Measurements from ENCODE around the gene CEND1.

DNA sequence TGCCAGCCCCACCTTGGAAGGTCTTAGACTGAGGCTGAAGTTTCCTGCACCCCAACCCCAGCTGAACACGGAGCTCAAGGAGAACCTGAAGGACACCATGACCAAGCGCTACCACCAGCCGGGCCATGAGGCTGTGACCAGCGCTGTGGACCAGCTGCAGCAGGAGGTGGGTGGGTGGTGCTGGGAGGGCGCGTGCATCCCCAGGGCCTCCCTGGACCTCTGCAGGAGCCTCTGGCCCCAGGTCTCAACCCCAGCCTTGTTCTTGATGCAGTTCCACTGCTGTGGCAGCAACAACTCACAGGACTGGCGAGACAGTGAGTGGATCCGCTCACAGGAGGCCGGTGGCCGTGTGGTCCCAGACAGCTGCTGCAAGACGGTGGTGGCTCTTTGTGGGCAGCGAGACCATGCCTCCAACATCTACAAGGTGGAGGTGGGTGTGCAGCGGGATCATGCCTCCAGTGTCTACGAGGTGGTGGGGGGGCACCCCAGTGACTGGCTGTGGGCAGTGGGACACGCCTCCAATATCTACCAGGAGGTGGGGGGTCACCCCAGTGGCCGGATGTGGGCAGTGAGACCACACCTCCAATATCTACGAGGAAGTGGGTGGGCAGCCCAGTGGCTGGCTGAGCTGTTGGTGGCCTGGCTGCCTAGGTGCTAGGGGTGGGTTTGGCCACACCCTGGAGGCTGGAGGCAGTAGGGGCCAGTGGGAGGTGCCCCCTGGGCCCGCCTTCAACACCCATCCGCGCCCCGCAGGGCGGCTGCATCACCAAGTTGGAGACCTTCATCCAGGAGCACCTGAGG is 47.5 kb upstream of the CEND1 start:
- TF ChIP-seq, protein P1, sequence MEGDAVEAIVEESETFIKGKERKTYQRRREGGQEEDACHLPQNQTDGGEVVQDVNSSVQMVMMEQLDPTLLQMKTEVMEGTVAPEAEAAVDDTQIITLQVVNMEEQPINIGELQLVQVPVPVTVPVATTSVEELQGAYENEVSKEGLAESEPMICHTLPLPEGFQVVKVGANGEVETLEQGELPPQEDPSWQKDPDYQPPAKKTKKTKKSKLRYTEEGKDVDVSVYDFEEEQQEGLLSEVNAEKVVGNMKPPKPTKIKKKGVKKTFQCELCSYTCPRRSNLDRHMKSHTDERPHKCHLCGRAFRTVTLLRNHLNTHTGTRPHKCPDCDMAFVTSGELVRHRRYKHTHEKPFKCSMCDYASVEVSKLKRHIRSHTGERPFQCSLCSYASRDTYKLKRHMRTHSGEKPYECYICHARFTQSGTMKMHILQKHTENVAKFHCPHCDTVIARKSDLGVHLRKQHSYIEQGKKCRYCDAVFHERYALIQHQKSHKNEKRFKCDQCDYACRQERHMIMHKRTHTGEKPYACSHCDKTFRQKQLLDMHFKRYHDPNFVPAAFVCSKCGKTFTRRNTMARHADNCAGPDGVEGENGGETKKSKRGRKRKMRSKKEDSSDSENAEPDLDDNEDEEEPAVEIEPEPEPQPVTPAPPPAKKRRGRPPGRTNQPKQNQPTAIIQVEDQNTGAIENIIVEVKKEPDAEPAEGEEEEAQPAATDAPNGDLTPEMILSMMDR (IDR thresholded peaks at IDR 0.05) = no peak
- no peak for TF ChIP-seq POLR2A (IDR thresholded peaks at IDR 0.05)

All from testis (tissue), 2 donors.